ENCODE data around the gene VAPA.
A peak's percentile ranks its signal among the peaks of the same experiment; 100 is the strongest.

The VAPA gene

DNA sequence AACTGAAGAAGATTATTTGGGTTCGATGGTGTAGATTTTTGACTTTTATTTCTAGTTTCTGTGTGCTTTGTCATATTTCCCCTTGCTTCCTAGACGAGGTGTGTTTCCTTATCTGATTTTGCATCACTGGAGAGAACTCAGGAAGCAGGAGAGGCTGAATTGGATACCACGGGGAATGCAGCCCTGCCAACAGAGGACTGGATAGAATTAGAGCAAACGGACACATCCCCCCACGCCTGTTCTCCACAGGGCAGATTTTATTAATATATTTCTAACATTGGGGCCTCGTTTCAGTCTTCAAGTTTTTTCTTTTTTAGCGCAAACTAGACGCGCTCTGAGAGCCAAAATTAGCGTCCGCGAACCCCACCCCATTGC, 678 bp upstream of the VAPA start:
- Histone ChIP-seq H4K20me1 (peaks cover 37% of the 10 kb centered on the region), H3K4me1 (peaks cover 29% of the 10 kb centered on the region), H3K9me3 (peaks cover 5% of the 10 kb centered on the region; the same call in 1 of the 2 replicates), H3K27ac (peak overlapping the region; percentile 98), H3K4me3 (peak overlapping the region; percentile 98), H3K36me3 (no peaks in the 10 kb centered on the region), H3K9ac (peak overlapping the region; percentile 96), H3K4me2 (peak overlapping the region; percentile 80), H3K27me3 (no peaks in the 10 kb centered on the region)
- no peak for TF ChIP-seq Cebpa-rat (IDR thresholded peaks at IDR 0.05)

DNA sequence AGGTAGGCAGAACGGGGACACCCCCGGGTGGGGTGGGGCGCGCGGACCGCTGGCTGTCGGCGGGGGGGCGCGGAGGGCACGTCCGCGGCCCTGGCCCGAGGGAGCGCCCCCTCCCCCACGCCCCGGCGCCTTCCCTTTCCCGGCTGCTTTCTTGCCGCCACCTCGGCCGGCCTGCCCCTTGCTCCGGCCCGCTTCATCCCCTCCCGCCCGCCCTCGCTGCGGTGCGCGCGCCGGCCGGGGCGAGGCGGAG, 443 bp downstream of the VAPA start:
- H3K9ac ChIP-seq = peak overlapping the region; percentile 96
- no peak overlapping the region for H3K4me2 ChIP-seq
- H3K4me1 ChIP-seq = peaks cover 40% of the 10 kb centered on the region
- TF ChIP-seq Cebpa-rat (IDR thresholded peaks at IDR 0.05) = no peak
- H3K4me3 ChIP-seq = peak overlapping the region; percentile 98
- H4K20me1 ChIP-seq = peaks cover 48% of the 10 kb centered on the region
- H3K36me3 ChIP-seq = no peaks in the 10 kb centered on the region
- H3K9me3 ChIP-seq = peaks cover 5% of the 10 kb centered on the region; the same call in 1 of the 2 replicates
- H3K27ac ChIP-seq = peak overlapping the region; percentile 98
- H3K27me3 ChIP-seq = no peaks in the 10 kb centered on the region

DNA sequence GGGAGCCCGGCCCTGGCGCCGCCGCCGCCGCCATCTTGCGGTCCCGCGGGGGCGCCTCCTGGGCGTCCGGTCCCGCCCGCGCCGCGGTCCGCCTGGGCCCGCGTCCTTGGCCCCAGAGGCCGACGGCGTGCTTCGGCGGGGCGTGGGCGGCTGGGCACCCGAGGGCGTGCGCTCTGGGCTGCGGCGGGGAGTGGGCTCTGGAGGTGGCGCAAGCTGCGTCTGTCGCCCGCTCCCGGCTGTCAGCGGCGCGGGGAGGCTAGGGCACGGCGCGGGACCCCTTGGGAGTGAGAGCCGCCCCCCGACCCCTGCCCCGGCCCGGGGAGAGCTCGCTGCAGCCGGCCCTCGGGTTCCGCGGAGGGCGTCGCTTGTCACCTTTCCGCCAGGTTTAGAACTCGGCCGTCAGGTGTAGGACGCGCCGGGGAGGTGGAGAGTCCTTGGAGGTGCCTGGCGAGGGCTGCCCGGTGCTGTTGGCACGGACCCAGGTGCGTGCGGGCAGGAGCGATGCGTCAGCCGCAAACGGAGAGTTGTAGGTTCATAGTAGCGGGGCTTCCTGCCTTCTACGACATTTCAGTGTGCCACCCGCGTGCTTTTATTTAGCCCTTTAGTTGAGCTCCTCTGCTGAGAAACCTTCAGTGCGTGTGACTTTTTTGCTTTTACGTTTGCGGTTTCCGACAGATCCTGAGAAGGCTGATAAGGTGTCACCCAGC, 921 bp downstream of the VAPA start:
- Histone ChIP-seq H3K4me3 (peak overlapping the region; percentile 98), H3K27ac (peak overlapping the region; percentile 98), H3K4me1 (peaks cover 45% of the 10 kb centered on the region), H3K9me3 (peaks cover 5% of the 10 kb centered on the region; the same call in 1 of the 2 replicates), H3K4me2 (peak overlapping the region; percentile 90), H3K9ac (peak overlapping the region; percentile 96), H3K27me3 (no peaks in the 10 kb centered on the region), H3K36me3 (no peaks in the 10 kb centered on the region), H4K20me1 (peaks cover 53% of the 10 kb centered on the region)
- TF ChIP-seq Cebpa-rat (IDR thresholded peaks at IDR 0.05) = no peak

DNA sequence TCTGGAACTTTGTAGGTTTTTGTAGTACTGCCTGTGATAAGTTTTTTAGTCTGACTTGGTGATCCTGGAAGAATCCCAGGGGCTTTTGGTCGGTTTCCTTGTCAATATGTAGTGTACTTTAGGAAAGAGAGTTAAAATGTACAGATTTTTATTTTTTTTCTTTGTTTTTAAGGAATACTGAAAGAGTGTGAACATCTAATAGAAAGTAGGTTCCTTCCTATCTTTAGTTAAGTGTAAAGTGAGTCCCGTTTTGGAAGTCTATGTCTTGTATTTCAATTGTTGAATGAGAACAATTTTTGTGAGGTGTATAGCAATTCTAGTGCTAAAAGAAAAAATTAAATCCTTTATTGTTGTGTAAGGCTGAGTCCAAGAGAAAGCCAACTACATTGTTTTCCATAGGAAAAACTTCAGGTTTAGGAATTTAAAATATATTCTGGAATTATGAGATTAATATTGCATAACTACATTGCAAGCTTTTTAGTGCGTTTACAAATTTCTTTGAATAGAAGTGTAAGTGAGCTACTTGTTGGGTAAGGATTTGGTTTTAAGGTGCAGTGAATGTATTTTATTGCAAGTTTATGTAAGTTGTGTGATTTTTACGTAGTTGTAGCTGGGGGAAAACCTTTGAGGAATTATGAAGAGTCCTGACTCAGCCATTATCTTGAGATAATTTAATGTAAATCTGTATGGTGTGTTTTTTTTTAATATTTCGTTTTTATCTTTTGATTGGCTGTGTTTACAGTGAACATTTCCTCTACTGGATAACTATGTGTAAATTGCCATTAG, 1.7 kb downstream of the VAPA start:
- Histone ChIP-seq H3K36me3 (no peaks in the 10 kb centered on the region), H3K4me3 (peak overlapping the region; percentile 98), H3K9me3 (peaks cover 5% of the 10 kb centered on the region; the same call in 1 of the 2 replicates), H3K4me1 (peaks cover 52% of the 10 kb centered on the region), H4K20me1 (peaks cover 60% of the 10 kb centered on the region), H3K27me3 (no peaks in the 10 kb centered on the region), H3K9ac (peak overlapping the region; percentile 96), H3K27ac (peak overlapping the region; percentile 98), H3K4me2 (peak overlapping the region; percentile 90)
- no peak for TF ChIP-seq Cebpa-rat (IDR thresholded peaks at IDR 0.05)

DNA sequence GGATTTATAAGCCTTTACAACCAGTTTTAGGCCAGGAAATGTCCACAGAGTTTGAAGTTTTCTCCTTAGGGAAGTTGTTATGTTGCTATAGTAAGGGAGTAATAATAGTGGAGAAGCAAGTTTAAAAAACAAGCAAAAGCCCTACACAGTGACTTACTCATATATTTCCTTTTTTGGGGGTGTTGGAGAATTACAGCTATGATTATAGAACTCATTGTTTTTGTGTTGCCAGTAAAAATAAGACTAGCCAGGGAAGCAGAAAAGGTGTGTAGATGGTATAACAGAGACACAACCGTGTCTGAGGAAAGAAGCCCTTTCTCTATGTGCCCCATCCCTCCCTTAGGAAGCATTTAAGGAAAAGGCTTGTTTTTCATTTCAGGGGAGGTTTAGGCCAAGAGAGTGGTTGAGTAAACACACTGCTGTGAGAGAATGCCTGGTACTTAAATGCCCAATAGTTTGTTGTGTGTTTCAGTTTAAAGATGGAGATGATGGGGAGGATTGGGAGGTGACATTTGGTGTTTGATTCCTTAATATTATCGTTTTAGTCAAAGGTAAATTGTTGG, 2.3 kb downstream of the VAPA start:
- Histone ChIP-seq H3K9ac (peak overlapping the region; percentile 96; the same call in 1 of the 2 replicates), H3K4me1 (peaks cover 59% of the 10 kb centered on the region), H4K20me1 (peaks cover 67% of the 10 kb centered on the region), H3K4me3 (peak overlapping the region; percentile 98), H3K27ac (no peak overlapping the region), H3K9me3 (peaks cover 5% of the 10 kb centered on the region; the same call in 1 of the 2 replicates), H3K4me2 (peak overlapping the region; percentile 90), H3K36me3 (no peaks in the 10 kb centered on the region), H3K27me3 (no peaks in the 10 kb centered on the region)
- TF ChIP-seq Cebpa-rat (IDR thresholded peaks at IDR 0.05) = no peak

DNA sequence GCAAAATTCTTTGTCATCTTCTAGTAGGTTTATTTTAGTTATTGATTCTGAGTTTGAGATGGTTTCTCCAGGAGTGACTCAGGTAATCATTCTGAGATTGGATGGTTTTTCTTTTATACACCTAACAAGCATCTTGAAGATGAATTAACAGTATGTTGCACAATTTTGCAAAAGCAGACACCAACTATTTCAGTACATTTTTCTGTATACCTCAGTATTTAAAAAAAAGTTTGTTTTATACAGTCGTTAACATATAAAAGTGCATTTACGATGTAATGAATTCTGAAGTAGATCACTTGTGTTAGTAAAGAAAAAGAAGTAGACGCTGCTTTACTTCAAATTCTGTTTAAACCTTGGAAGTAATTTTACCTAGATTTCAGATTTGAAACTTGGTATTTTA, 3.0 kb downstream of the VAPA start:
- H4K20me1 ChIP-seq = peaks cover 74% of the 10 kb centered on the region
- no peaks in the 10 kb centered on the region for H3K27me3 ChIP-seq
- no peak overlapping the region for H3K9ac ChIP-seq
- H3K27ac ChIP-seq = no peak overlapping the region
- no peak overlapping the region for H3K4me3 ChIP-seq
- peaks cover 5% of the 10 kb centered on the region; the same call in 1 of the 2 replicates for H3K9me3 ChIP-seq
- no peak for TF ChIP-seq Cebpa-rat (IDR thresholded peaks at IDR 0.05)
- H3K36me3 ChIP-seq = no peaks in the 10 kb centered on the region
- H3K4me2 ChIP-seq = peak overlapping the region; percentile 90; the same call in 1 of the 2 replicates
- H3K4me1 ChIP-seq = peaks cover 62% of the 10 kb centered on the region

DNA sequence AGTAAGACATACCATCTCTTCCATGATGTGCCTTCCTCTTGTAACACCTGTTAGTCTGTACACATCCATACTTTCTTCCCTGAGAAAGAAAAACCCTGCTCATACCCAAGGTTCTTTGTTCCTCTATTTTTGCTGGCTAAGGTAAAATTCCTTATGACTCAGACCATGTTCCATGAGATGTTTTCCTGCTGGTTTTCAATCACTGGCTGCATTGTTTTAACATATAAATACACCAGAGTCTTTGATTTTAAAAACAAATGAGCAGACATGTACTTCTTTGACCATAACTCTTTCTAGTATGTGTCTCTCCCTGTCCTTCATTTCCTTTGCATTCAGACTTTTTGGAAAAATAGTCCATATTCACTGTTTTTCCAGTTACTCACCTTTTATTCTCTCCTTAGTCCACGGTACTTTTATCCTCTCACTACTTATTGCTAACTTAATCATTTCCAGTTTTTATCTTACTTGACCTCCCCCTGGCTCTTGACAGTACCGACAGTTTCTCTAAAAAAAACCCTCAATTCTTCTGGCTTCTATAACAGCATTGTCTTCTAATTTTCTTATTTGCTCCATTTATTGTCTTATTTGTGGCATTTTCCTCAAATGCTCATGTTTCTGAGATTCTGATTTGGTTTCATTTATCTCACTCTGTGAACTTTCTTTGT, 4.3 kb downstream of the VAPA start:
- H3K36me3 ChIP-seq = no peaks in the 10 kb centered on the region
- peak overlapping the region; percentile 28; the same call in 1 of the 2 replicates for H3K4me2 ChIP-seq
- peaks cover 87% of the 10 kb centered on the region for H4K20me1 ChIP-seq
- H3K9me3 ChIP-seq = no peaks in the 10 kb centered on the region
- no peak for TF ChIP-seq Cebpa-rat (IDR thresholded peaks at IDR 0.05)
- H3K27ac ChIP-seq = no peak overlapping the region
- H3K27me3 ChIP-seq = no peaks in the 10 kb centered on the region
- H3K4me3 ChIP-seq = no peak overlapping the region
- H3K4me1 ChIP-seq = peaks cover 75% of the 10 kb centered on the region
- H3K9ac ChIP-seq = no peak overlapping the region

DNA sequence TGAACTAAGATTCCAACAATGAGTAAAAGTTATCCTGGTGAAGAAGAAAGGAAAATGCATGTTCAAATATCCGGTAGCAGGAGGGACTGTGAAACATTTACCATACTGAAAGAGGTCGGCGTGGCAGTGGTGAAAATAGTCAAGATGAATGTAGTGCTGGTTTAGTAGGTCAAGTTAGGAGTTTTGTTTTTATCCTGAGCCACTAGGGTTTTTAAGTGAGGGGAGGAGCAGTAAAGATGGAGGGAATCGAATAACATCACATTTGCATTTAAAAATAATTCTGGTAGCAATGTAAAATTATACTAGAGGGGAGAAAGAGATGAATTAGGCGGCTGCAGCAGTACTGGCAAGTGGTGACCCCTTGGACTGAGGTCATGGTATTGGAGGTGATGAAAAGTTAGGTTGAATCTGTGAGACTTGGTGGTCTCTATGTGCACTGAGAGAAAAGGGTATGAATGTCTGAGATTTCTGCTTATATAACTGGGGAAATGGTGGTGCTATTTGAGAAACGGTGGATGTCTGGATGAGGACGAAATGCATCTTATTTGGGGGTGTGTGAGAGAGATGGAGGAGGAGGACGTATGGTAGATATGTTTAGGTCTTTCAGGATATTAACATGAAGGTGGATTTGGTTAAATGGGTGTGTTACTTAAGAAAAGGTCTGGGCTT, 5.9 kb downstream of the VAPA start:
- Histone ChIP-seq H3K27ac (no peak overlapping the region), H3K4me2 (peak overlapping the region; percentile 34; the same call in 1 of the 2 replicates), H3K4me3 (no peak overlapping the region), H3K27me3 (no peaks in the 10 kb centered on the region), H3K36me3 (no peaks in the 10 kb centered on the region), H4K20me1 (peaks cover 100% of the 10 kb centered on the region), H3K4me1 (peaks cover 86% of the 10 kb centered on the region), H3K9ac (no peak overlapping the region), H3K9me3 (no peaks in the 10 kb centered on the region)
- no peak for TF ChIP-seq Cebpa-rat (IDR thresholded peaks at IDR 0.05)

DNA sequence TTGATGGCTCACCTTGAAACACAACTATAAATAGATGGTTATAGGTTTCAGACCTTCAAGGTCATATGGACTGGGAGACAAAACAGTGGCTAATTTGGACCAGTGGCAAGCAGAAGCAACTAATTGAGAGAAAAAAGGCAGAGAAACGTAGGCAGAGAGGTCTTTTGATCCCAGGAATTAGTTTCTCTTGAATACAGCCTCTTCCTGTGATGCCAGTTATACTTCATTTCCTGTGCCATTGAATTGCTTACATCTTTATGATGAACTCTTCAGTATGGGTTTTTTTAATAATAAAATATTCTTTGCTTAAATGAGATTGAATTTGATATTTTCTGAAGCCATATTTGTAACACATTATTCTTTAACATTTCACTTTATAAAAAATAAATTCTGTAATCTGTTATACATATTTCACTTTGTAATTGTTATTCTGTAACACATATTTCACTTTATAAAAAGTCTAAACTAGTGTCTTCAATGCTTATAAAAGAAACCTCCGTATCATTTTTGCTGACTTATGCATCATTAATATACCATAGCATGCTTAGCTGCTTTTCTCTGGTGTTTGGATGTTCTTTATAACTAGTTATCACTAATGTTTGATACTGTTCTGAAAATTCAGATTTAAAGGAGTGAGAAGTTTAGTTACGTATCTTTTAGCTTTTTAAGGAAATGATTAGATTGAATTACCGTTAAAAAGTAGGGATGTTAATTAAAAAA, 8.9 kb downstream of the VAPA start:
- Histone ChIP-seq H3K4me3 (no peak overlapping the region), H4K20me1 (peaks cover 100% of the 10 kb centered on the region), H3K9me3 (no peaks in the 10 kb centered on the region), H3K27ac (no peak overlapping the region), H3K4me2 (peak overlapping the region; percentile 45), H3K4me1 (peaks cover 89% of the 10 kb centered on the region), H3K27me3 (no peaks in the 10 kb centered on the region), H3K36me3 (no peaks in the 10 kb centered on the region), H3K9ac (no peak overlapping the region)
- no peak for TF ChIP-seq Cebpa-rat (IDR thresholded peaks at IDR 0.05)

All from BLaER1 (cell line).